HepG2 (cell line): ENCODE results near the gene CNNM3. TPM values are rescaled to one million over a fixed set of nuclear protein-coding genes. Genes with fewer than 3 reads are reported as not detected.

Source experiments
- ATAC-seq: fragments of 200-7000 bp; cut with Tn5 transposase; 3 replicates; pipeline ENCODE4 v1.9.1; 2020; ENCODE audit warnings: mild to moderate bottlenecking, moderate library complexity
- BruUV-seq: library from RNA; stranded (reverse); fragments of 400-500 nt; replicated peaks from 2 replicates; lab custom pipeline; 2021; lab: Mats Ljungman, UMichigan
- CTCF ChIA-PET: fragments of 300-600 bp; formaldehyde crosslinking; extraction: SDS; loops from one replicate; lab custom pipeline; 2021; ENCODE audit warnings: low total read pairs, inconsistent platforms, low intra/inter-chr PET ratio; lab: Yijun Ruan, JAX
- POLR2A ChIA-PET: fragments of 350-600 bp; sonication (Branson Sonifier 250); formaldehyde crosslinking; loops from one replicate; lab custom pipeline; 2020; ENCODE audit warnings: antibody characterized with exemption, inconsistent platforms; lab: Yijun Ruan, JAX
- DNase-seq: peaks from one replicate; pipeline ENCODE4 v3.0.0-alpha.2; 2015; ENCODE audit warnings: low spot score
- FAIRE-seq: peaks from 3 replicates; lab custom pipeline; 2011; peaks lifted over from hg19 to GRCh38; lab: Jason Lieb, UNC
- H2AFZ ChIP-seq: one replicate; pipeline ENCODE4 v1.6.1; 2011; ENCODE audit warnings: low read length, inconsistent platforms
- H3K27ac ChIP-seq: fragments of 300-600 bp; 3 replicates; pipeline ENCODE4 v1.8.0; 2011; ENCODE audit warnings: mixed run types, mild to moderate bottlenecking, mixed read lengths, low read length, inconsistent platforms; ENCODE audit not compliant: insufficient read depth; ENCODE audit errors: extremely low read length
- H3K27me3 ChIP-seq, 2 experiments: fragments of 200-600 bp in 1 of 2; 2 replicates in 1 of 2; 3 replicates in 1 of 2; pipeline versions ENCODE4 v1.6.0 to v1.8.0; 2011; ENCODE audit warnings: low read length in 2 of 2, mild to moderate bottlenecking in 2 of 2, moderate library complexity in 2 of 2, inconsistent platforms in 1 of 2; ENCODE audit not compliant: insufficient read depth in 2 of 2, control insufficient read depth in 1 of 2
- H3K36me3 ChIP-seq, 2 experiments: fragments of 200-600 bp in 1 of 2; replicated peaks in 1 of 2; 2 replicates in 1 of 2; 3 replicates in 1 of 2; pipeline versions ENCODE4 v1.5.1 to v1.8.0; 2011; ENCODE audit warnings: low read length in 2 of 2, inconsistent platforms in 1 of 2; ENCODE audit not compliant: insufficient read depth in 2 of 2, control insufficient read depth in 1 of 2
- H3K4me1 ChIP-seq: 2 replicates; pipeline ENCODE4 v1.5.1; 2012; ENCODE audit warnings: low read length, inconsistent platforms; ENCODE audit not compliant: insufficient read depth
- H3K4me2 ChIP-seq: 2 replicates; pipeline ENCODE4 v1.6.0; 2011; ENCODE audit warnings: low read depth, low read length, inconsistent platforms
- H3K4me3 ChIP-seq, 3 experiments: fragments of 200-600 bp in 1 of 3; sonication (generic), shearing (Covaris generic) in 1 of 3; replicated peaks in 1 of 3; 2 replicates each; pipeline ENCODE4 v1.5.1; 2011 to 2016; ENCODE audit warnings: low read length in 3 of 3, inconsistent platforms in 2 of 3, low read depth in 2 of 3, mild to moderate bottlenecking in 2 of 3, control low read depth in 1 of 3, mixed read lengths in 1 of 3; ENCODE audit not compliant: insufficient read depth in 1 of 3
- H3K79me2 ChIP-seq: one replicate; pipeline ENCODE4 v1.6.1; 2011; ENCODE audit warnings: low read length, inconsistent platforms; ENCODE audit not compliant: insufficient read depth
- H3K9ac ChIP-seq: 2 replicates; pipeline ENCODE4 v1.6.0; 2011; ENCODE audit warnings: mild to moderate bottlenecking, low read depth, low read length, inconsistent platforms; ENCODE audit not compliant: insufficient read depth
- H3K9me3 ChIP-seq: 2 replicates; pipeline ENCODE4 v1.5.1; 2012; ENCODE audit warnings: mild to moderate bottlenecking, low read length
- H4K20me1 ChIP-seq: 2 replicates; pipeline ENCODE4 v1.6.0; 2011; ENCODE audit warnings: inconsistent platforms, mild to moderate bottlenecking, low read length, moderate library complexity; ENCODE audit not compliant: insufficient read depth
- ARID4A ChIP-seq: sonication (generic); formaldehyde crosslinking; IDR thresholded peaks from 2 replicates; pipeline ENCODE4 v1.5.0; 2020; ENCODE audit warnings: mild to moderate bottlenecking, missing genetic modification reagents, borderline replicate concordance
- ATF5 ChIP-seq: sonication (generic); formaldehyde crosslinking; IDR thresholded peaks from 2 replicates; pipeline ENCODE4 v1.4.0; 2020; ENCODE audit warnings: mild to moderate bottlenecking, low read depth, missing genetic modification reagents
- ATF6 ChIP-seq: sonication (generic); formaldehyde crosslinking; conservative IDR thresholded peaks from 2 replicates; pipeline ENCODE4 v1.4.0; 2020; ENCODE audit warnings: missing genetic modification reagents
- FOXA3 ChIP-seq: IDR thresholded peaks from 2 replicates; pipeline ENCODE4 v1.6.1; 2016; ENCODE audit warnings: missing genetic modification reagents, missing compliant biosample characterization
- HOXA9 ChIP-seq: sonication (generic); formaldehyde crosslinking; IDR thresholded peaks from 2 replicates; pipeline ENCODE4 v1.8.1; 2022; ENCODE audit warnings: missing genetic modification reagents, mild to moderate bottlenecking, moderate library complexity, borderline replicate concordance
- PHF20 ChIP-seq: sonication (generic); formaldehyde crosslinking; IDR thresholded peaks from 2 replicates; pipeline ENCODE4 v1.5.0; 2020; ENCODE audit warnings: mild to moderate bottlenecking, missing genetic modification reagents
- RELA ChIP-seq: sonication (generic); formaldehyde crosslinking; IDR thresholded peaks from 2 replicates; pipeline ENCODE4 v1.4.0; 2020; ENCODE audit warnings: missing genetic modification reagents
- SIN3B ChIP-seq: fragments of 150-350 bp; IDR thresholded peaks from 2 replicates; pipeline ENCODE4 v1.6.1; 2014; ENCODE audit warnings: low read length
- SMARCC2 ChIP-seq: fragments of 450-650 bp; IDR thresholded peaks from 2 replicates; pipeline ENCODE4 v1.6.1; 2017; ENCODE audit warnings: antibody characterized with exemption, mild to moderate bottlenecking
- TAF1 ChIP-seq: sonication (generic); formaldehyde crosslinking; IDR thresholded peaks from 2 replicates; pipeline ENCODE4 v1.4.0; 2020; ENCODE audit warnings: missing genetic modification reagents
- TFDP2 ChIP-seq: sonication (generic); formaldehyde crosslinking; IDR thresholded peaks from 2 replicates; pipeline ENCODE4 v1.4.0; 2020; ENCODE audit warnings: missing genetic modification reagents
- TOE1 ChIP-seq: sonication (generic); formaldehyde crosslinking; IDR thresholded peaks from 2 replicates; pipeline ENCODE4 v1.4.0; 2020; ENCODE audit warnings: mild to moderate bottlenecking, missing genetic modification reagents
- ZNF547 ChIP-seq: sonication (generic); formaldehyde crosslinking; IDR thresholded peaks from 2 replicates; pipeline ENCODE4 v1.5.1; 2020; ENCODE audit warnings: mild to moderate bottlenecking, missing genetic modification reagents
- ZNF740 ChIP-seq: sonication (generic); formaldehyde crosslinking; IDR thresholded peaks from 2 replicates; pipeline ENCODE4 v1.4.0; 2020; ENCODE audit warnings: missing genetic modification reagents
- WGBS: methylation state at CpG from one replicate; pipeline ENCODE4 v1.1.6; 2017; ENCODE audit warnings: low lambda C conversion rate; 5-methylcytosine and 5-hydroxymethylcytosine counted together
- in situ Hi-C: cut with HindIII; loops from 2 replicates; pipeline ENCODE4 v1.10.0; 2017; ENCODE audit warnings: low pct_unique_long_range_greater_than_20kb; ENCODE audit not compliant: extremely low pct_ligation_motif_present
- intact Hi-C: fragments of 100-400 bp; cut with micrococcal nuclease; formaldehyde crosslinking; loops from one replicate; pipeline ENCODE4 v1.10.0; 2022; ENCODE audit not compliant: unreplicated experiment
- polyA plus RNA-seq, 8 experiments: library from polyadenylated mRNA; depleted of rRNA in 3 of 8; stranded (reverse) in 7 of 8; unstranded in 1 of 8; fragments of >200 nt; fragmentation: Illumina TruSeq in 4 of 8; extraction: Trizol in 4 of 8; gene quantifications; 2 replicates each; pipeline versions ENCODE4 v1.2.1 to v1.2.3, GENCODE V29; 2011 to 2016; ENCODE audit warnings: low read depth in 4 of 8, missing spikeins in 1 of 8, mixed read lengths in 1 of 8; ENCODE audit not compliant: insufficient read depth in 1 of 8
- total RNA-seq, 5 experiments: library from RNA; depleted of rRNA; stranded (reverse); fragments of >200 nt; fragmentation: Illumina TruSeq; extraction: Trizol; gene quantifications; 2 replicates each; pipeline ENCODE4 v1.2.3, GENCODE V29; 2016; ENCODE audit warnings: low read depth in 1 of 5

The CNNM3 gene
- total and polyA plus RNA-seq, 2 of the 13 experiments (the other 11 are each of a cell fraction or from before 2014, with no cell fraction given) = 21.2 to 27.9 TPM

GRCh38 chr2:96769814-96770213, 46.3 kb upstream of the CNNM3 start:
- Histone ChIP-seq H3K27ac (peak overlapping the region; percentile 25), H3K27me3 (no peaks in the 10 kb centered on the region), H3K9me3 (no peaks in the 10 kb centered on the region), H2AFZ (no peak overlapping the region), H3K9ac (no peak overlapping the region), H3K4me3 (peak overlapping the region in 1 of 3 experiments; percentile 13; a peak in 1 of 6 replicates), H3K79me2 (peaks cover 3% of the 10 kb centered on the region), H3K4me2 (peak overlapping the region; percentile 32; the same call in 1 of the 2 replicates), H4K20me1 (no peaks in the 10 kb centered on the region; the same call in 1 of the 2 replicates), H3K4me1 (peaks cover 45% of the 10 kb centered on the region), H3K36me3 (no peaks in the 10 kb centered on the region; a peak in 1 of 5 replicates)
- WGBS = 48% methylated on average over 7 of the region's 7 CpGs
- intact Hi-C loops = loop anchor here (10.0 kb wide), 1 partner anchor 165 kb away; no protein-coding TSS in a partner anchor
- CTCF ChIA-PET = no interaction called here
- no TSS peak for BruUV-seq
- FAIRE-seq = peak; percentile 77
- in situ Hi-C loops = no loop called here
- DNase-seq = peak; percentile 35
- ATAC-seq = peak; percentile 73
- POLR2A ChIA-PET = interaction anchor here (0.9 kb wide), 1 partner anchor 9 kb away, joined by 3 read pairs; the partner anchor contains the start of gene CNNM4
- TF ChIP-seq TAF1 (CRISPR knock-in tag) (no peak), FOXA3 (CRISPR knock-in tag) (0 out of 2 replicates have a peak, but pooled peaks have one; percentile 25), RELA (CRISPR knock-in tag) (no peak), TOE1 (CRISPR knock-in tag) (no peak), ATF5 (no peak), PHF20 (CRISPR knock-in tag) (no peak), ZNF740 (CRISPR knock-in tag) (no peak), SIN3B (no peak), ARID4A (CRISPR knock-in tag) (peak; percentile 69), ZNF547 (CRISPR knock-in tag) (0 out of 2 replicates have a peak, but pooled peaks have one; percentile 6), TFDP2 (CRISPR knock-in tag) (0 out of 2 replicates have a peak, but pooled peaks have one; percentile 20), HOXA9 (no peak), SMARCC2 (no peak), ATF6 (no peak)
